GM11168 (cell line): ENCODE measurements around the gene DSTYK.

Source experiments
- in situ Hi-C: fragments of 300-500 bp; cut with MboI; formaldehyde crosslinking; loops from one replicate; pipeline ENCODE4 v1.12.0; 2022; ENCODE audit warnings: low sequenced_read_pairs; ENCODE audit not compliant: unreplicated experiment

Gene DSTYK

DNA sequence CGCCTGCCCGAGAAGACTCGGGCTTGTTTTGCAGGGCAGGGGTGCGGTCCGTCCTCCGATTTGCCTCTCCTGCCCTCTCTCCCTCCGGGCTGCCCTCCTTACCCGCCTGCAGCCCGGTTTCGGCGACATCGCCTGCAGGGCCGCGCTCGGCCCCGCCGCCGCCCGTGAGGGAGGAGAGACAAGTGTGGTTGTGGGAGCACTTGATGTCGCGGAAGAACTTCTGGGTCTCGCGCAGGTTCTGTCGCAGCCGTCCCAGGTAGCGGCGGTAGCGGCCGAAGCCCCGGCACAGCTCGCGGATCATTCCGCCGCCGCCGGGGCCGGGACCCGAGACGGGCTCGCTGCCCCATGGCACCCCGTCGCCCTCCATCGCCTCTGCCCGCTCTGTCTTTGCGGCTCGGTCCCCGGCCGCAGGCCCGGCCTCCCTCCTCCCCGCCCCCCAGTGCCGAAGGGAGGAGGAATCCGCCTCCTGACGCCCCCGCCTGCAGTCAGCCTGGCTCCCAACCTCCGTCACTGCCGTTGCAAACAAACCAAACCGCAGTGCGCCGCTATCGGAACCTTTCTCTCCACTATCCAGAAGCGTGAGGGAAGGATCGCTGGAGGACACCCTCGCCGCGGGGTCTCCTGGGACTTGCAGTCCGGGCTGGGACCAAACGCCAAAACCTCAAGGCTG, at the start of gene DSTYK:
TSS of gene DSTYK (minus strand) at position 534 of the 670 bp plus-strand sequence. CDS start at position 367, 167 bp downstream.
- in situ Hi-C loops: no loop called here

DNA sequence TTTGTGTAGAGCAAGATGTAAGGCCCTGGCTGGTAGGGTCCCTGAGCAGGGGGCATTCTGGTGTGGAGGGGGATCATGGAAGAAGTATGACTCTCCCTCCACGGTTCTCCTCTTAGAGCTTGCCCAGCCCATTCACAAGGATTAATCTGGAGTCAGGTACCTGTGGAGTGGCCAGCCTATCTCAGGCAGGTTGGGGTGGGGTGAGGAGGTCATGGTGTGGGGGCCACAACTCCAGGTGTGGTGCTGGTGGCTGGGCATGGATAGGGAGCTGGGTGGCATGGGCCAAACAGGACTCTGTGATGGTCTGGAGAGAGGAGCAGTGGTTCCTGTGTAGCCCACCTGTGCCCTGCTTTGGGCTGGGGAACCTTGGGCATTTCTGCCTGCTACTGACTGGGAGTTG, 48.5 kb upstream of the DSTYK start:
- in situ Hi-C loops: no loop called here

GRCh38 chr1:205259324-205259832, 47.9 kb upstream of the DSTYK start:
- in situ Hi-C loops: no loop called here

DNA sequence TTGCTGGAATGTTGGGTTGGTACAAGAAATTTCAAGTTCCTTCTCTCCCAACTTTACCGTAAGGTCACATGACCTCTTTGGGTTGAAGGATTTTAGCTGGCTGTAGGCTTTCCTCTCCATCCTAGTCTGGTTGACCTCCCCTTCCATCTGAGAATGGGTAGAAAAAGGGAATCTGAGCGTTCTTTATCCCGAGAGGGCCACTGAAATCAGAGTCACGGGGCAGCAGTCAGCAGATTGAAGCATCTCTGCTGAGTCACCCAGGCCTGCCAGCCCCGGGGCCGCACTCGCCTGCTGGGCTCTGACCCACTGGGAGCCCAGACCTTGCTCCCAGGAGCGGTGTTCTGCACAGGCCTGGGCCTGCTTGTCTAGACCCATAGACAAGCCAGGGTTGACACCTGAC, 47.2 kb upstream of the DSTYK start:
- in situ Hi-C loops: no loop called here

DNA sequence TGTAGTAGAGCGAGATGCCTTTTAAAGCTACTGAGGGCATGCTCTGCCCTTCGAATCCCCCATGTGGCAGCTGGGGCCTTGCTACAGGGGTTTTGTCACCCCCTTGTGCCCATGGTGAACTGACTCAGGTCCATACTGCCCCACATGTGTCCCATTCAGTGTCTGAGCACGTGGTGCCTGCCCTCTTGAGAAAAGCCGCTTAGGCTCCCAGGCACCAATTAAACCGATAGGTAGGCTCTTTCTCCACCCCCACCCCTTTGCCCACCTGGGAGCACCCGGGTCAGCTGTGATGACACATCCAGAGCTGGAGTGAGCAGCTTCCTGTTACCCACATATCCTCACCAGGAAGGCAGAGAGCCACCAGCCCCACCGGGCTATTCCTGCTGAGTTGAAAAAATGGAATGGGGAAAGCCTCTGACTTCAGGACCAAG, 46.8 kb upstream of the DSTYK start:
- in situ Hi-C loops: no loop called here

- in situ Hi-C loops: no loop called here
These were observed 46.2 kb upstream of the DSTYK start for GRCh38 chr1:205257735-205258134.

- in situ Hi-C loops: no loop called here
These were observed 45.6 kb upstream of the DSTYK start for GRCh38 chr1:205256951-205257625.

DNA sequence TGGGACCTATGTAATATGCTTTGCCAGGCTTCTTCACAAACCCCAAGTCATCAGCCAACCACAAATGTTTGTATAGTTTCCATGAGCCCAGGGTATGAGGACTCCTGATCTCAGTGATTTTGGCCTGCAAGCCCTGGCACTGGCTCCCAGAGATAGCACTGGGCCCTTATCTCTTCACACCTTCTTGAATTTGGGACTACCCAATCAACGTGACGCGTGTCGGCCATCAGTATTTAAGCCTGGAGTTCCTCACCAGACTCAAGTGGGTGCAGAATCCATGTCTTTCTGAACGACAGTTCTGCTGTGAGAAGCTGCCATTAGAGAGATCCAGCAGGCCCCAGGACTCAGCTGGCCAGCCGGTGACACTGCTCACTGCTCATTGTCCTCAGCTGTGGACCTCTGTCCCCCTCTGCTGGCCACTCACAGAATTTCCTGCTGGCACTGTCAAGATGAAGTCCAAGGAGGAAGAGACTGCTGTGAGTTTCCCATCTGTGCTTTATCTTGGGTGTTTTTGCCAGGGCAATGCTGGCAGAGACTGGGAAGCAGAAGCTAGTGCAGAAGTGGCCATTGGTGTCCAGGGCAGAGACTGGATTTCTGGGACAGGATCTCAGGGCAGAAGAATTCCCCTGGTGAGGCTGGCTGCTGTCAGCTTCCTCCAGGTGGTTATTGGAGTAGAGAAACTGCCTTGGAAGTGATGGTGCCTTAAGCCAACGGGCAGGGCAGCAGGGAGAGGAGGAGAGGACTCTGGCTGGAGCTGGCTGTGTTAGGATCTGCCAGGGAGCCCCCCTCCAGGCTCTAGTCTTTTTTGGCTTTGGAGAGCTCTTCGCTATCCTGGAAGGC, 44.7 kb upstream of the DSTYK start:
- in situ Hi-C loops: no loop called here

- in situ Hi-C loops: no loop called here
These were observed 40.1 kb upstream of the DSTYK start for GRCh38 chr1:205251576-205251975.

GRCh38 chr1:205250699-205251098, 39.2 kb upstream of the DSTYK start:
- in situ Hi-C loops: no loop called here

DNA sequence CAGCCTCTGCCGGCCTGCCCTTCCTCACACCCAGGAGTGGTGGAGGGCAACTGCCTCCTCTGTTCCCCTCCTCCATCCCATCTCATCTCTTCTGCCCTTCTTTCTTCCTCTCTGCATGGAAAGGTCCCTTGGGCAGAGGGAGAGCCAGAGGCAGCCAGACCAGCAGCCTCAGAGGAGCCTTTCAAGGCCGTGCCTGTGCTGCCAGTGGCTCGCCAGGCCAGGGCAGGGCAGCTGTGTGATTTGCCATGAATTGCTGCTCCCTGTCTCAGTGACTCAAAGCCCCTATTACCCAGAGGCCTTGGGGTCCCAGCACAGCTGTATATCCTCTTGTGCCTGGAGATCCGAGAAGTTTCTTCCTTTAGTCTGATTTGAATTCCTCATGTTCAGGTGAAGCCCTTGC, 38.1 kb upstream of the DSTYK start:
- in situ Hi-C loops: no loop called here

- in situ Hi-C loops: no loop called here
These were observed 37.5 kb upstream of the DSTYK start for GRCh38 chr1:205248793-205249601.

DNA sequence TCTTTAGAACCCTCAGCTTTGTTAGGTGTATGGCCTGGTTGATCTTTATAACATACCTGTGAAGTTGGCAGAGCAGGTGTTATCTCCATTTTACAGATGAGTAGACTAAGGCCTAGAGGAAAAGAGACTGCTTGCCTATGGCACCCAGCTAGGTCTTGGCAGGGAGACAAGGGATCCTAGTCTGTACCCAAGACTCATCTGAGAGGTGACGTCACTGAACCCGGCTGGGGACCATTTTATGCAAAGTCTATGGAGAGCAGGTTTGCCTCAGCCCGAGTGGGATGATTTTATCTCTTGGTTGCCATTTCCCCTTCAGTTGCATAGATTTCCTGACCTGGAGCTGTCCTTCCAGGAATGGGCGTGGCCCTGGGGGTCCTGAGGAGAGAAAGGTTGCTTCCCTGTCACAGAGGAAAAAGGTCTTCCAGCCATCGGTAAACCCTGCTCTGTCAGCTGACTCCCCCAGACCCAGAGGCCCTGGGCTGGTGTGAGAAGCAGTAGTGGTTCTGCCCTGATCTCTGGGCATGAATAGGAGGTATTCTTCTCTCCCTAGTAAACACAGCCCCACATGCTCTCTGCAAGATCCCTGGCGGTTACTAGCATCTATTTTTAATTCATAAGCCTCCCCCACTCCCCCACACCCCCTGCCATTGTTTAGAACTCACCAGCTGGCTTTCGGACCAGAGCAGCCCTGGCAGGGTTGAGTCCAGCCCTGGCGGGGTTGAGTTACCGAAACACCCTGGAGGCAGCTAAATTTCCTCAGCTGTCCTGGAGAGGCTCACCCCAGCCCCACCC, 35.8 kb upstream of the DSTYK start:
- in situ Hi-C loops: no loop called here

DNA sequence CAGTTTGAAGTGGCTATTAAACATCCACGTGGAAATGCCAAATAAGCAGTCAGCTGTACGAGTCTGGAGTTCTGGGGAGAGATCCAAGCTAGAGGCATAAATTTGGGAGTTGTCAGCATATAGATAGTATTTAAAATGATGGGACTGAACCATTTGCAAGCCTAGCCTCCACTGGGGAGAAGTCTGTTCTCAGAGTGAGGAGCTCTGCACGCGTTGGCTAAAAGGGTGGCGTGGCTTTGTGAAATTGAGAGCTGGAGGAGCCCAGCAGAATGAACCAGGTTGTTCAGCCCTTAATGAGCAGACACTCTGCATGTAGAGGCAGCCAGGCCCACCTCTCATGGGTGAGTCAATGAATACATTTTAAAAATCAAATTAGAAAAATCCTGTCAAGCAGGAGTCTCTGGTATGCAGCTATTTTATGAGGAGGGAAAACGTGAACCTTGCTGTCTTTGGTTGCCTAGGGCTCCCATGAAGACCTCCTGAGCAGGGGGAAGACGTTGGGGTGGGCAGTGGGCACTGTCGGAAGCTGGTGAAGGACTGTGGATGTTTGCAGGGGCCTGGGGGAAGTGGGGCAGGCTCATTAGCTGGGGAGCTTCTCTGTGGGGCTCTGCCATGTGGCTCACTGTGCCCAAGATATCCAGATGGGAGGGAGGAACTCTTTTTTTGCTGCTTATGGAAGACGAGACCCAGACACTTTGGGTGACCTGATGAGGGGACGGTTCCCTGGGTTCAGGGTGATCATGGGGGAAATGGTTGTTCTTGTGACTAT, 35.0 kb upstream of the DSTYK start:
- in situ Hi-C loops: no loop called here

DNA sequence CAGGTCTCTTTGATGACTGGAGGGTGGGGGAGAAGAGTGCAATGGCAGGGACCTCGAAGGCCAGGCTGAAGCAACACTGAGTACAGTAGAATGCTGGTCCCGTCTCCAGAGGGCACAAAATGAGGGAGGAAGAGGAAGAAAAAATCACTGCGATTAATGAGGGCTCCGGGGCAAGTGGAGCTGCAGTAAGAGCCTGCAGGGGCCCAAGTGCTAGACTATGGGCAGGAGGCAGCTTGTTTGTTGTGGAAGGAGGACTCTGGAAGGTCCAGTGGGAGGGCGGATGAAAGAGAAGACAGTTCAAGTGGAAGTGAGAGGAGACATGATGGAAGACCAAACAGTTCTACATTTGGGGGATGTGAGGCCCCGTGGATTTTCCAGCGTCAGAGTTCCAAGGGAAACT, 33.6 kb upstream of the DSTYK start:
- in situ Hi-C loops: no loop called here

DNA sequence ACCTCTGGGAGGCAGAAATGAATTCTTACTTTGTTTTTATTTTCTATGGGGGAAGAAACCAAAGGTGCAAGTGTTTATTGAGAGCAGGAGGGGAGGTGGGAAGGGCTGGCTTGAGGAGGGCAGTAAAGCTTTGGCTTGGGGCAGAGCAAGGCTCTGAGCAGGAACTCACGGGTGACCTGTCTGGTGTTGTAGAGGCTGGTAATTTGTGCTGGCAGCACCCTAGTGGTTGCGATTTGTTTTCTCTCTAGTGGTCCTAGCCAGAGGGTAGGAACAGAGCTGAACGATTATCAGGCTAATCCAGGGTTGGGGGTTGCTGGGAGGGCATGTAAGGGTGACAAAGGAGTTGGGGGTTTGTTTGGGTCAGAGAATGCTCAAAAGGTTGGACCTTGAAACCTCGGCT, 32.9 kb upstream of the DSTYK start:
- in situ Hi-C loops: no loop called here

- in situ Hi-C loops: no loop called here
These were observed 32.1 kb upstream of the DSTYK start for GRCh38 chr1:205243350-205244191.
